Measurements from ENCODE around the gene ICA1L. TPM values are rescaled to one million over a fixed set of nuclear protein-coding genes. Genes with fewer than 3 reads are reported as not detected.
"Not testable (repeated sequence)": the region's sequence is repeated elsewhere in the genome, so short reads cannot be mapped to it uniquely, and the experiment has no call there.

ICA1L gene
- 9.9 TPM for polyA plus RNA-seq (2013)

DNA sequence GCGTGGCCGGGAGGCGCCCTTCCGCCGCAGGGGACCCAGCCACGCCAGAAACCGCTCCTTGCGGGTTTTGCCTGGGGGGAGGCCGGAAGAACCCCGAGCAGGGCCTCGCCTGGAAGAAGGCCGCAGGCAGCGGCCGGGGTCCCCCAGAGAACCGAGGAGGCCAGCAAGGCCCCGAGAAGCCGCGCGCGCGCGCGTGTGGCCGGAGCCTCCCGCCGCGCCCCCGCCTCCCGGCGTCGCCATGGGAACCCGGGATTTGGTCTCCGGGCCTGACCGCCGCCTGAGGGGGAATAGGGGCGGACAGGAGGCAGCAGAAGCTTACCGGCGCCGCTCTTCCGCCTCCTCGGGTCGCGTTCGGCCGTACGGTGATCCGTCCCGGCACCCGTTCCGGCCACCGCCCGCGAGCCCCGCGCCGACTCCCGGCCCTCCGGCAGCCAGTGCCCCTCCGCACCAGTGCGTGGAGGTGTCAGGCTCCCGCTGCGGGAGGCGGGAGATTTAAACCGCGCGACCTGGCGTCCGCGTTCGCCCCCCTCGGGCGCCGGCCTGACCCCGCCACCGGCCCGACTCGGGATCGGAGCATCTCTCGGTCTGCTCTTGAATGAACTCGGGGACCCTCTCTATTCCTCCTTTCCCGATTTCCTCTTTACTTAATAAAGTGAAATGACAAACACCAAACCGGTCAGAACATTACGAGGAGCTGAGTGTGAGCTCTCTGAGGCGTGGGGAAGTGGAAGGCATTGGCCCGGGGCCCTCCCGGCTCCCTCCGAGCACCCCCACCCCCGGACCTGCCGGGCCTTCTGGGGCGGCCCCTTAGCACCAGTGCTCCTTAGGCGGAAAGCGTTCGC is at the start of gene ICA1L:
ICA1L (minus strand) TSS at position 467 of the 842 bp plus-strand sequence. CDS start 42,757 bp downstream, outside the sequence.
- Histone ChIP-seq H3K27me3 (replicated peaks in 2 of 5; ENCODE audit: control insufficient read depth in 4 of 5, insufficient read depth in 5 of 5, low read length in 4 of 5) (no peaks in the 10 kb centered on the region), H3K9me3 (ENCODE audit: control extremely low read depth in 1 of 5, control insufficient read depth in 4 of 5, insufficient read depth in 2 of 5, low read depth in 1 of 5, low read length in 4 of 5) (no peaks in the 10 kb centered on the region), H3K36me3 (ENCODE audit: control insufficient read depth in 4 of 4, insufficient read depth in 4 of 4, low read length in 3 of 4) (no peaks in the 10 kb centered on the region), H3K27ac (ENCODE audit: insufficient read depth in 1 of 2, low read depth in 1 of 2, low read length in 2 of 2, poor library complexity in 1 of 2, severe bottlenecking in 2 of 2) (peak within 1 kb of the TSS; percentile 61 to 82), H3K4me1 (ENCODE audit: control extremely low read depth in 1 of 4, control insufficient read depth in 4 of 4, insufficient read depth in 4 of 4, low read length in 3 of 4) (peaks cover 0 to 6% (median 0%) of the 10 kb centered on the region in 4 experiments), H3K4me3 (ENCODE audit: control insufficient read depth in 1 of 7, extremely low read depth in 1 of 7, insufficient read depth in 4 of 7, low read depth in 2 of 7, low read length in 6 of 7) (peak within 1 kb of the TSS; percentile 77 to 97 (median 92))
- ChIA-PET POLR2A (interaction anchor here (1.2 kb wide), 1 partner anchor 237 kb away, joined by 3 read pairs; the partner anchor contains the start of gene FAM117B), CTCF (interaction anchor here (0.8 to 1.7 kb wide), 7 partner anchors 10 to 282 kb away, joined by 3 to 5 read pairs (median 4); no protein-coding TSS in a partner anchor)
- WGBS (ENCODE audit: insufficient coverage): under 1% methylated on average over 78 of the region's 93 CpGs
- DNase-seq: peak; percentile 63 to 83 (median 81)

DNA sequence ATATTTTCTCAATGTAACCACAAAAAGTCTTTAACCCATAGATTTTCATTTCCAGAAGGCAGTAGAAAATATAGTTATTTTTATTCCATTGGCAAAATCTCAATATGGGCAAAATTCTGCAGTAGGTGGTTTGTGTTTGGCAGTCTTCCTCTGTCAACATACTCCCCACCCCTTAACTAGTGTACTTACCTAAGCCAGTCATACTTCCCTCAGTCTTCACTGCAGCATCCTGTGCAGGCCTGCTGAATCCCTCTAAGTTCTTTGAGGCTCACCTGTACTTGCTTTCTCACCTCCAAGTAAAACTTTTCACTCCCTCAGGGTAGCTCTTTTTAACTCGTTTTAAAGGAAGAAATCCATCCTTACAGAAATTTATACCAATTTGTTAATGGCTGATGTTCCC is 47.3 kb upstream of the ICA1L start:
- Histone ChIP-seq H3K9me3 (ENCODE audit: control extremely low read depth in 1 of 5, control insufficient read depth in 4 of 5, insufficient read depth in 2 of 5, low read depth in 1 of 5, low read length in 4 of 5) (peaks cover 0 to 3% (median 0%) of the 10 kb centered on the region in 5 experiments), H3K27ac (ENCODE audit: insufficient read depth in 1 of 2, low read depth in 1 of 2, low read length in 2 of 2, poor library complexity in 1 of 2, severe bottlenecking in 2 of 2) (no peak overlapping the region), H3K4me1 (ENCODE audit: control extremely low read depth in 1 of 4, control insufficient read depth in 4 of 4, insufficient read depth in 4 of 4, low read length in 3 of 4) (no peaks in the 10 kb centered on the region), H3K4me3 (ENCODE audit: control insufficient read depth in 1 of 7, extremely low read depth in 1 of 7, insufficient read depth in 4 of 7, low read depth in 2 of 7, low read length in 6 of 7) (no peak overlapping the region), H3K36me3 (ENCODE audit: control insufficient read depth in 4 of 4, insufficient read depth in 4 of 4, low read length in 3 of 4) (peaks cover 0 to 19% (median 3%) of the 10 kb centered on the region in 4 experiments), H3K27me3 (replicated peaks in 2 of 5; ENCODE audit: control insufficient read depth in 4 of 5, insufficient read depth in 5 of 5, low read length in 4 of 5) (no peaks in the 10 kb centered on the region)
- ChIA-PET CTCF (interaction anchor here (1.1 kb wide), 1 partner anchor 237 kb away, joined by 3 read pairs; no protein-coding TSS in a partner anchor), POLR2A (no interaction called here)
- no peak for DNase-seq
- no CpG with 5 or more reads among the region's 1 CpG for WGBS (ENCODE audit: insufficient coverage)

DNA sequence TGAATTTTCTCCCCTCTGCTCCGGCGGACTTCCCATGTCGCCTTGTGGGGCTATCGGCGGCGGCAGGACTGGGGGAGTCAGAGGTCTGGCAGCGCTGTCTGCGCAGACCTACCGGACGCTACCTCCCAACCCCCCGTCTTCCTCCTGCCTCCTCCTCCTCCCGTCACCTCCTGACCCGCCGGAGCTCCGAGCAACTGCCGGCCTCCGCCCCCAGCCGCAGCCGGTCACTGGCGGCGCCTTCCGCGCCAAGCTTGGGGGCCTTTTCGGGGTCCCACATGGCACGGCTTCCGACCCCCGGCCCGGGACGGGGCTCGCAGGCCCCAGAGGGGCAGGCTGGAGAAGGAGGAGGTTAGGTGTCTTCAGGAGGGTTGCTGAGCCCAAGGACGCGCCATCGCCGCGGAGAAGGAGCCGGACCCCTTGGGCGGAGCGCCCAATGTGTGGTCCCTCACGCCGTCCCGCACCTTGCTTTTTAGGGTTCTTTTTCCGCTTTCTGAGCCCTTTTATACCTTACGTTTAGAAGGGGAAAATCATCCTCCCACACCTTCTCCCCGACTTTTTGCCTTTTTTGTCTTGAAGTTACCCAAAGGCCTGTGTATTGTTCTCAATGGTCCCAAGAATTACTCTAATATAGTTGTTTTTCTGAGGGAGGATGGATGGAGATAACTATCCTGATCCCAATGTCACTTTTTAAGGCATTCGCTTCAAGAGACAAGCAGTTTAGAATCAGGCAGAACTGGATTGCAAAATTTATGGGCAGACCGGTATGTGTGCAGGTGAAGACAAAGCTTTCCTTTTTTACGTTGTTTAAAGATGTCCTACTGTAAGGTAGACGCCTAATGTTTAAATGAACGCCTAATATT is 41.0 kb upstream of the ICA1L start:
- CTCF ChIA-PET: not testable (repeated sequence)
- POLR2A ChIA-PET: interaction anchor here (0.6 kb wide), 1 partner anchor 42 kb away, joined by 3 read pairs; no protein-coding TSS in a partner anchor

DNA sequence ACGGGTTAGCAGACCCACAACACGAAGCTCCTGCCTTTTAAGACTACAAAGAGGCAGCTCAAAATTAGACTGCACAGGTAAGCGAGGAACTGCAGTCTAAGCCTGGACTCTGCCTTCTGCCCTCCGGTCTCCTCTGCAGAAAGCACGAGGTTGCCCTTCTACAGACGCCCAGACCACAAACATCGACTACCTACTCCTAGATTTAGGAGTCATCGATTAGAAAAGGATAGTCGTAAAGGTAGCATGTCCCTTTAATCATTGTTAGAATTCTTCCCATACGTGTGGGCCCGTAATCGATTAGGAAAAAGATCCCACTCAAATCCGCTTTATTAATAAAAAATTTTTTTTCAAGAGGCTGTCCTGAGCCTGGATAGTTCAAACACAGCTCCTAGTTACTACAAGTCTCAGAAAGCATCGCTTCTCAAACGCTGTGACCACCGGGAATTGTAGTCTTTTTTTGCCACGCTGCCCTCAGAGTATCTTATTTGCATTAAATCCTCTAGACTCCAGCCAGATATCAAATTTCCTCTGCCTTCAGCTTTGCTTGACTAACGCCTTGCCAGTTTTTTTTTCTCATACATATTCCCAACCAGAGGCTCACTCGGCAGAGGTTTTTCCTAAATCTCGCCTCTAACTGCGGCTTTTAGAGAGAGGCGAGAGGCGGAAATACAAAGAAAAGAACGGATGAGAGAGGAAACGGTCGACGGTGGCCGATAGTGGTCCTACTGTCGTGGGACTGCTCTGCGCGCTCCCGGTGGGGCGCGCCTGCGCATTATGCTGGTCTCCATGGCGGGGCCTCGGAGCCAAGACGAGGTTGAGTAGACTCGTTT is 40.2 kb upstream of the ICA1L start, which contains the start of the genes CARF and WDR12:
CARF (plus strand) TSS at position 764 of the 830 bp plus-strand sequence. CDS start 29,628 bp downstream, outside the sequence.
WDR12 (minus strand) TSS at position 162 of the 830 bp plus-strand sequence. CDS start 197 bp downstream, outside the sequence.
- H3K27ac ChIP-seq (ENCODE audit: insufficient read depth in 1 of 2, low read depth in 1 of 2, low read length in 2 of 2, poor library complexity in 1 of 2, severe bottlenecking in 2 of 2): peak within 1 kb of the TSS; percentile 66 to 87
- ChIA-PET CTCF (interaction anchor here (0.9 to 1.5 kb wide), 2 partner anchors 10 to 18 kb away, joined by 3 read pairs; no protein-coding TSS in a partner anchor), POLR2A (interaction anchor here (0.6 to 1.2 kb wide), 3 partner anchors 16 to 328 kb away, joined by 3 to 4 read pairs (median 3); no protein-coding TSS in a partner anchor)
- peaks cover 7 to 23% (median 16%) of the 10 kb centered on the region in 4 experiments for H3K4me1 ChIP-seq (ENCODE audit: control extremely low read depth in 1 of 4, control insufficient read depth in 4 of 4, insufficient read depth in 4 of 4, low read length in 3 of 4)
- WGBS (ENCODE audit: insufficient coverage): 2% methylated on average over 30 of the region's 39 CpGs
- H3K9me3 ChIP-seq (ENCODE audit: control extremely low read depth in 1 of 5, control insufficient read depth in 4 of 5, insufficient read depth in 2 of 5, low read depth in 1 of 5, low read length in 4 of 5): no peaks in the 10 kb centered on the region
- H3K27me3 ChIP-seq (replicated peaks in 2 of 5; ENCODE audit: control insufficient read depth in 4 of 5, insufficient read depth in 5 of 5, low read length in 4 of 5): no peaks in the 10 kb centered on the region
- peak within 1 kb of the TSS; percentile 68 to 100 (median 93) for H3K4me3 ChIP-seq (ENCODE audit: control insufficient read depth in 1 of 7, extremely low read depth in 1 of 7, insufficient read depth in 4 of 7, low read depth in 2 of 7, low read length in 6 of 7)
- no peaks in the 10 kb centered on the region for H3K36me3 ChIP-seq (ENCODE audit: control insufficient read depth in 4 of 4, insufficient read depth in 4 of 4, low read length in 3 of 4)
- peak; percentile 92 to 96 (median 96) for DNase-seq

More for the DNA sequence above, 41.0 kb upstream of the ICA1L start:
- peak overlapping the region; percentile 66 to 87 for H3K27ac ChIP-seq (ENCODE audit: insufficient read depth in 1 of 2, low read depth in 1 of 2, low read length in 2 of 2, poor library complexity in 1 of 2, severe bottlenecking in 2 of 2)
- H3K27me3 ChIP-seq (replicated peaks in 2 of 5; ENCODE audit: control insufficient read depth in 4 of 5, insufficient read depth in 5 of 5, low read length in 4 of 5); H3K36me3 ChIP-seq (ENCODE audit: control insufficient read depth in 4 of 4, insufficient read depth in 4 of 4, low read length in 3 of 4); H3K9me3 ChIP-seq (ENCODE audit: control extremely low read depth in 1 of 5, control insufficient read depth in 4 of 5, insufficient read depth in 2 of 5, low read depth in 1 of 5, low read length in 4 of 5): not testable (repeated sequence)
- peak overlapping the region; percentile 68 to 100 (median 93) for H3K4me3 ChIP-seq (ENCODE audit: control insufficient read depth in 1 of 7, extremely low read depth in 1 of 7, insufficient read depth in 4 of 7, low read depth in 2 of 7, low read length in 6 of 7)
- H3K4me1 ChIP-seq (ENCODE audit: control extremely low read depth in 1 of 4, control insufficient read depth in 4 of 4, insufficient read depth in 4 of 4, low read length in 3 of 4): peaks cover 7 to 23% (median 16%) of the 10 kb centered on the region in 4 experiments
- 0% methylated on average over 1 of the region's 49 CpGs for WGBS (ENCODE audit: insufficient coverage)
- DNase-seq: peak in 1 of 3 donors; percentile 12

DNA sequence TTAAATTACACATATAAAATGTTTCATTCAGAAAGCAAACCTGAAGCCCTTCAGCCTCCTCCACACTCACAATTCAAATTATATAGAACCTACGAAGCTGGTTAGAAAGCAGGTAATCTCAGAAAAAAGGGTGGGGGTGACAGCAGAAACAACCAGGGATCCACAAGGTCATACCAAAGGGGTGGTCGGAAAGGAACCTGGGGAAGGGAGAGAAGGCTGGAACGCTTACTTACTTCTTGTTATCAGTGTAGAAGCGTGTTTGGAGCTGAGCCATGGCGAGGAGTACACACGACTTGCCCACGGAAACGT is 39.6 kb upstream of the ICA1L start:
- Histone ChIP-seq H3K9me3 (ENCODE audit: control extremely low read depth in 1 of 5, control insufficient read depth in 4 of 5, insufficient read depth in 2 of 5, low read depth in 1 of 5, low read length in 4 of 5) (no peaks in the 10 kb centered on the region), H3K27me3 (replicated peaks in 2 of 5; ENCODE audit: control insufficient read depth in 4 of 5, insufficient read depth in 5 of 5, low read length in 4 of 5) (no peaks in the 10 kb centered on the region), H3K27ac (ENCODE audit: insufficient read depth in 1 of 2, low read depth in 1 of 2, low read length in 2 of 2, poor library complexity in 1 of 2, severe bottlenecking in 2 of 2) (peak overlapping the region; percentile 66 to 87), H3K4me1 (ENCODE audit: control extremely low read depth in 1 of 4, control insufficient read depth in 4 of 4, insufficient read depth in 4 of 4, low read length in 3 of 4) (peaks cover 7 to 23% (median 16%) of the 10 kb centered on the region in 4 experiments), H3K36me3 (ENCODE audit: control insufficient read depth in 4 of 4, insufficient read depth in 4 of 4, low read length in 3 of 4) (peaks cover 0 to 5% (median 4%) of the 10 kb centered on the region in 4 experiments), H3K4me3 (ENCODE audit: control insufficient read depth in 1 of 7, extremely low read depth in 1 of 7, insufficient read depth in 4 of 7, low read depth in 2 of 7, low read length in 6 of 7) (peak overlapping the region; percentile 68 to 100 (median 93))
- ChIA-PET POLR2A (interaction anchor here (1.1 to 1.2 kb wide), 2 partner anchors 15 to 328 kb away, joined by 3 to 4 read pairs; no protein-coding TSS in a partner anchor), CTCF (interaction anchor here (0.6 to 1.5 kb wide), 3 partner anchors 9 to 322 kb away, joined by 3 read pairs; no protein-coding TSS in a partner anchor)
- 0% methylated on average over 6 of the region's 8 CpGs for WGBS (ENCODE audit: insufficient coverage)
- no peak for DNase-seq

DNA sequence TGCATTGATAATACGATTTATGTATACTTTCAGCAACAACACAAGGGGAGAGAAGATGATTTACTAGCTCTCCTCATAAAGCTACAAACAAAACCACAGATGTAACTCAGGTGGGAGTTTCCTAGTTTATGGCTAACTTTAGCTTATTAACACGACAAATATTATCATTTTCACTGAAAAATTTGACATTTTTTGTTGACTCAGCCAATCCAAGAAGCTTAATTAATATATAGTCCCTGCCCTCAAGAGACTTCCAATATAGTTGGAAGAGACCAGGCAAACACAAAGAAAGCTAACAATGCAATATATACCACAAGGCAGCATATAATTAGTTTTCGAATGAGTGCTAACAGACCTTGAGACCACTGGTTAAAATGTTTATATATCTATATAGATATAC is 39.1 kb upstream of the ICA1L start:
- Histone ChIP-seq H3K27me3 (replicated peaks in 2 of 5; ENCODE audit: control insufficient read depth in 4 of 5, insufficient read depth in 5 of 5, low read length in 4 of 5) (no peaks in the 10 kb centered on the region), H3K4me1 (ENCODE audit: control extremely low read depth in 1 of 4, control insufficient read depth in 4 of 4, insufficient read depth in 4 of 4, low read length in 3 of 4) (peaks cover 7 to 23% (median 16%) of the 10 kb centered on the region in 4 experiments), H3K27ac (ENCODE audit: insufficient read depth in 1 of 2, low read depth in 1 of 2, low read length in 2 of 2, poor library complexity in 1 of 2, severe bottlenecking in 2 of 2) (peak overlapping the region in 1 of 2 experiments; percentile 87), H3K36me3 (ENCODE audit: control insufficient read depth in 4 of 4, insufficient read depth in 4 of 4, low read length in 3 of 4) (peaks cover 0 to 8% (median 5%) of the 10 kb centered on the region in 4 experiments), H3K4me3 (ENCODE audit: control insufficient read depth in 1 of 7, extremely low read depth in 1 of 7, insufficient read depth in 4 of 7, low read depth in 2 of 7, low read length in 6 of 7) (peak overlapping the region in 6 of 7 experiments; percentile 88 to 100 (median 94)), H3K9me3 (ENCODE audit: control extremely low read depth in 1 of 5, control insufficient read depth in 4 of 5, insufficient read depth in 2 of 5, low read depth in 1 of 5, low read length in 4 of 5) (no peaks in the 10 kb centered on the region)
- 0% methylated on average over 1 of the region's 3 CpGs for WGBS (ENCODE audit: insufficient coverage)
- CTCF ChIA-PET: interaction anchor here (0.6 to 1.5 kb wide), 4 partner anchors 9 to 322 kb away, joined by 3 read pairs; no protein-coding TSS in a partner anchor
- DNase-seq: peak in 1 of 3 donors; percentile 4
- POLR2A ChIA-PET: interaction anchor here (1.2 kb wide), 1 partner anchor 15 kb away, joined by 4 read pairs; no protein-coding TSS in a partner anchor
